SK-N-SH (cell line): ENCODE measurements around the gene RASSF4.

Experiments
- POLR2AphosphoS5 ChIP-seq: IDR thresholded peaks from 2 replicates; pipeline ENCODE4 v1.6.1; 2012; ENCODE audit warnings: low read depth, low read length
- TAF1 ChIP-seq: IDR thresholded peaks from 2 replicates; pipeline ENCODE4 v1.6.1; 2012; ENCODE audit warnings: low read depth, mild to moderate bottlenecking, low read length, moderate library complexity, borderline replicate concordance
- YY1 ChIP-seq: IDR thresholded peaks from 2 replicates; pipeline ENCODE4 v1.4.0; 2012; ENCODE audit warnings: low read depth, mild to moderate bottlenecking
- TF ChIP-seq, protein P1 (sequence below): IDR thresholded peaks from 2 replicates; pipeline ENCODE4 v1.4.0; 2012; ENCODE audit warnings: low read depth
- TF ChIP-seq, protein P2 (sequence below): fragments of 200-600 bp; sonication (generic); IDR thresholded peaks from 2 replicates; pipeline ENCODE4 v1.6.1; 2017; ENCODE audit warnings: antibody characterized with exemption, mild to moderate bottlenecking, moderate library complexity

DNA sequence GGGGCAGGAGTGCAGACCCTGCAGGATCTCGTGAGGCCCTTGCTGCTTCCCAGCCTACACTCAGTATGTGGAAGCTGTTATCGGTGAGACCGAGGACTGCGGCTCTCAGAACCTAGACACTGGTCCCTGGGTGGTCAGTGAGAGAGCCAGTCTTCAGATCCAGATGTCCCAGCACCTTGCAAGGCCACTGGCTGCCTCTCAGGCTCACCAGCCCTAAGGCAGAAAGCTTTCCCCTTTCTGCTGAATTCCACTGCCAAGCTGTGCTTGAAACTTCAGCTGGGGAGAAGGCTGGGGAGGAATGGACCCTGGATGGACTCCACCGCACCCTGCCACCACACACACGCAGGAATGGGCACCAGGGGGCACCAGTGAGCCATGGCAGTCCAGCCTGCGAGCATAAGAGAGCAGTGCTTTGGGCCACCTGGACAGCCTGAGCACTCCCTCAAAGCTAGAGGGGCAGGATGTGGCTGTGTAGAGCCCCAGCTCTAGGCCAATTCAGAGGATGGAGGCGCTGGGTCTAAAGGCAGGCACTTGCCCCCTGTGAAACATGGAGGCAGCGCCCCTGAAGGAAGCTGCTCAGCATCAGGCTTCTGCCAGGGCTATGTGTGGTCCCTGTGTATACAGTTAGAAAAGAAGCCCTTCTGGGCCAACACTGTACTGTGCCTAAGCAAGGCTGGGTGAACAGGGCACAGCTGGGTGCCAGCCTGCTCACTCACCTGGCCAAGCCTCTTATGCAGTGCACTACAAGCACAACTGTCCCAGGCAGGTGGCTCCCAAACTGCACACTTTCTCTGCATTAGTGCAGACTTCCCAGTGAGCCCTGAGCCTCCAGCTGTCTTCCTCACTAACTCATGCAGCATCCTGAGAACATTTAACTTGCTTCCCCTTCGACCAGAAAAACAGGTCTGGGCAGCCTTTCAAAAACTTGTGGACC lies 26.8 kb upstream of the RASSF4 start:
- TF ChIP-seq TAF1 (no peak), POLR2AphosphoS5 (no peak), YY1 (no peak)
- TF ChIP-seq, protein P1, sequence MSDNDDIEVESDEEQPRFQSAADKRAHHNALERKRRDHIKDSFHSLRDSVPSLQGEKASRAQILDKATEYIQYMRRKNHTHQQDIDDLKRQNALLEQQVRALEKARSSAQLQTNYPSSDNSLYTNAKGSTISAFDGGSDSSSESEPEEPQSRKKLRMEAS = 0 out of 2 replicates have a peak, but pooled peaks have one; percentile 27
- TF ChIP-seq, protein P2, sequence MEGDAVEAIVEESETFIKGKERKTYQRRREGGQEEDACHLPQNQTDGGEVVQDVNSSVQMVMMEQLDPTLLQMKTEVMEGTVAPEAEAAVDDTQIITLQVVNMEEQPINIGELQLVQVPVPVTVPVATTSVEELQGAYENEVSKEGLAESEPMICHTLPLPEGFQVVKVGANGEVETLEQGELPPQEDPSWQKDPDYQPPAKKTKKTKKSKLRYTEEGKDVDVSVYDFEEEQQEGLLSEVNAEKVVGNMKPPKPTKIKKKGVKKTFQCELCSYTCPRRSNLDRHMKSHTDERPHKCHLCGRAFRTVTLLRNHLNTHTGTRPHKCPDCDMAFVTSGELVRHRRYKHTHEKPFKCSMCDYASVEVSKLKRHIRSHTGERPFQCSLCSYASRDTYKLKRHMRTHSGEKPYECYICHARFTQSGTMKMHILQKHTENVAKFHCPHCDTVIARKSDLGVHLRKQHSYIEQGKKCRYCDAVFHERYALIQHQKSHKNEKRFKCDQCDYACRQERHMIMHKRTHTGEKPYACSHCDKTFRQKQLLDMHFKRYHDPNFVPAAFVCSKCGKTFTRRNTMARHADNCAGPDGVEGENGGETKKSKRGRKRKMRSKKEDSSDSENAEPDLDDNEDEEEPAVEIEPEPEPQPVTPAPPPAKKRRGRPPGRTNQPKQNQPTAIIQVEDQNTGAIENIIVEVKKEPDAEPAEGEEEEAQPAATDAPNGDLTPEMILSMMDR = peak; percentile 91
